Left forelimb (tissue), 1 donor: ENCODE measurements around the gene ELOVL6.
"Not testable (repeated sequence)": the region's sequence is repeated elsewhere in the genome, so short reads cannot be mapped to it uniquely, and the experiment has no call there.

Experiments used
- DNase-seq: peaks from one replicate; pipeline ENCODE4 v3.0.0-alpha.2; 2018; ENCODE audit warnings: low spot score

The ELOVL6 gene

DNA sequence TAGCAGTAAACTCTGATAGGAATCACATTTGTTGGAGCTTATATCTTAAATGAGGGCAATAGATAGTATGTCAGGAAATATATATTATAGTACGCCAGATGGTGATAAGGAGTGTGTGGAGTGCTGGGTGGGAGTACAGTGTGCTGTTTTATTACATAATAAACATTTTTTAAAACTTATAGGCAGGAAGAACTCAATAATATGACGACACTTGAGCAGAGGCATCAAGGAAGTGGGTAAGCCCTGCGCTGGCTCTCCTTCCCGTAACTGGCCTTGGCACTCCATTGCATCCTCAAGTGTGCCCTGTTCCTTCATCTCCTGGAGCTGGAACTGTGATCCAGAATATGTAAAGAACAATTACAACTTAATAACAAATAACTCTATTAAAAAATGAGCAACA is 123.8 kb downstream of the ELOVL6 start:
- no peak for DNase-seq

DNA sequence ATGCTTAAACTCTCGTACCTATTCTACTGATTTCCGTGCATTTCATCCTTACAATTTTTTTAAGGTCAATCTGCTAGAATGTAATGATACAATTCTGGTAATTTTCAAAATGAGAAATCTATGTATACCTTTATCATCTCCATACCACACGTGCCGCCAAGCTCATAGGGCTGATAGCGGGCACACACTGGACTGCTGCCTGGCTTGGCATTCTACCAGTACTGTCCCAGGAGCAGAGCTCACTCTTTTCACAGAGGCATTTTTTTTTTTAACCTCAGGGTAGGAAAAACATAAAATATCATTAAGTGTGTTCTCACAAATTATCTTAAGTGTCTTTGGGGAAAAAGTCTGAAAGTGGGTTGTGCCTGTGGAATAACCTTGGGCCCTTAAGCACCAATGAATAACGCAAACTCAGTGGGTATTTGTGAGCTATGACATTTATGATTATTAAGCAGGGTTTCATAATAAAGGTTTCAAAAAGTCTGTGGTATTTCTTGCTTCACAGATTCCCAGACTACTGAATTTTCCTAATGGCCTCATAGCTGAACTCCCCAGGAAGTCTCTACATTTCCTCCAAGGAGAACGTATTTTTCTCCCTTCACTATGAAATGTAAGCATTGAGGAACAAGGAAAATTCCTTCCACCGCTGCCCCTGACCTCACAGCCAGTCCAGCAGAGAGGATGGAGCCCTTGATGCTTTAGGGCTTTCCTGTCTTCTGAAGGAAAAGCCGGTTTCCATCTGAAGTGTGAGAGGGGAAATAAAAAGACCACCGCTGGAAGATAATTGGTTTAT is 125.2 kb downstream of the ELOVL6 start:
- DNase-seq, result no peak

- DNase-seq, result no peak
Measured at GRCh38 chr4:110071466-110071865, 126.9 kb downstream of the ELOVL6 start.

- no peak for DNase-seq
Measured at GRCh38 chr4:110068248-110068647, 130.2 kb downstream of the ELOVL6 start.

DNA sequence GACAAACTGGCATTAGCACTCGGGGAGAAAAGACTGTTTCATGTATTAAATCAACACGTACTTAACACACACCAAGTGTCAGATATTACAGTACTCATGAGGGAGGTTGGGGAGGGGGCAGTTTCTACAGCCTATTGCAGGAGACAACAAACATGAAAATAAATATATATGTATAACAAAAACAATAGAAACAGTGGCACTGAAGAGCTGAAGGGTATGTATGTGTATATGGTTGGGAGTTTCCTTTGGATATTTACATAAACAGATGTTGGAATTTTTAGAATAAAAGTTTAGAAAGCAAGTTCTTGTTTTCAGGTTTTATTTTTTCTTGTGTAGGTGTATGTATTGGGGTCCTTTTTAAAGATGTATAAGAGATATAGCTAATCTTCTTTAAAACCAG is 133.5 kb downstream of the ELOVL6 start:
- no peak for DNase-seq

DNA sequence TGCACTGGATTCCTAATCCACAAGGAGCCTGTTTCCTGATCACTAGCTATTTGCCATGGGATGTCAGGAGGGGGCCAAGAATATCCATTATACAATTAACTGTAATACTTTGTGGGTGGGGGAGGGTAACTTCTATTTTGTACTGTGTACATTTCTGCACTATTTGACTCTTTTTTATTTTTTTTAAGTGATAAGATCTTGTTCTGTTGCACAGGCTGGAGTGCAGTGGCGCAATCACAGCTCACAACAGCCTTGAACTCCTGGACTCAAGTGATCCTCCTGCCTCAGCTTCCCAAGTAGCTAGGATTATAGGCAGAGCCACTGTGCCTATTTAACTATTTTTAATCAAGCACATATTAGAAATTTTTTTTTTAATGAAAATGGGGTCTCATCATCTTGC is 134.1 kb downstream of the ELOVL6 start:
- no peak for DNase-seq

DNA sequence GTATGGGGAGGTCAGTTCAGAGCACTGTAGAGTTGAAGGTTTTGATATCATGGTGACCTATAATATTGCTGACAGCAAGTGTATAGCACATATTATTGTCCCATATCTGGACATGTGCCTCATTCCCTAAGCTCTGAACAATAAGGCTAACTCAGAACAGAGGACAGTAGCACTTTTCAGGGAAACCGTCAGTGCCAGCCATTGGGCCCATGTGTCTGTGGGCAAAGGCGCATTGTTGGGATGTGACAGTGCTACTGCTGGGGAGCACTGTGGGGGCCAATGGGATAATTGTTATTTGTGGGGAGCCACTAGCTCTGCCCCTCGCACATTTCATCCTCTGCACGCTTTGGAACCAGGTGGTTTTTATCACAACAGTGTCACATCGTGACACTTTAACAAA is 136.2 kb downstream of the ELOVL6 start:
- no peak for DNase-seq

DNA sequence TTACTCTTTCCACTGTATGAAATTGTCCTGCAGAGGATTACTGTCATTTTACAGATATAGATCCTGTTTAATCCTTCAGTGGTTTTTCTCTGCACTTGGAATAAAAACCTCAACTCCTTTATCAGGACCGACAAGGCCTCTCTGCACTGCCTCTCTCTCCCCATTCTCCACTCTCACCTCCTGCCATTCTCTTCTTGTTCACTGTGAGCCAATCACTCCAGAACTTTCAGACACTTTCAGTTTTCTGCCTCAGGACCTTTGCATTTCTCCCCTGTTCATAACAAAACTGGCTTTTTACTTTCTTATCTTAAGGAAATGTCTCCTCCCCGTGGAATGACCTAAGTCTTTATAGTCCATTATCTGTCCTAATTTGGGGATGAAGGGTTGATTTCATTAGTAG is 137.3 kb downstream of the ELOVL6 start:
- no peak for DNase-seq

- DNase-seq, result no peak
Measured at GRCh38 chr4:110059556-110060191, 138.7 kb downstream of the ELOVL6 start.

- DNase-seq, result no peak
Measured at GRCh38 chr4:110058677-110059076, 139.7 kb downstream of the ELOVL6 start.

- DNase-seq, result no peak
Measured at GRCh38 chr4:110055158-110055768, 143.2 kb downstream of the ELOVL6 start.

DNA sequence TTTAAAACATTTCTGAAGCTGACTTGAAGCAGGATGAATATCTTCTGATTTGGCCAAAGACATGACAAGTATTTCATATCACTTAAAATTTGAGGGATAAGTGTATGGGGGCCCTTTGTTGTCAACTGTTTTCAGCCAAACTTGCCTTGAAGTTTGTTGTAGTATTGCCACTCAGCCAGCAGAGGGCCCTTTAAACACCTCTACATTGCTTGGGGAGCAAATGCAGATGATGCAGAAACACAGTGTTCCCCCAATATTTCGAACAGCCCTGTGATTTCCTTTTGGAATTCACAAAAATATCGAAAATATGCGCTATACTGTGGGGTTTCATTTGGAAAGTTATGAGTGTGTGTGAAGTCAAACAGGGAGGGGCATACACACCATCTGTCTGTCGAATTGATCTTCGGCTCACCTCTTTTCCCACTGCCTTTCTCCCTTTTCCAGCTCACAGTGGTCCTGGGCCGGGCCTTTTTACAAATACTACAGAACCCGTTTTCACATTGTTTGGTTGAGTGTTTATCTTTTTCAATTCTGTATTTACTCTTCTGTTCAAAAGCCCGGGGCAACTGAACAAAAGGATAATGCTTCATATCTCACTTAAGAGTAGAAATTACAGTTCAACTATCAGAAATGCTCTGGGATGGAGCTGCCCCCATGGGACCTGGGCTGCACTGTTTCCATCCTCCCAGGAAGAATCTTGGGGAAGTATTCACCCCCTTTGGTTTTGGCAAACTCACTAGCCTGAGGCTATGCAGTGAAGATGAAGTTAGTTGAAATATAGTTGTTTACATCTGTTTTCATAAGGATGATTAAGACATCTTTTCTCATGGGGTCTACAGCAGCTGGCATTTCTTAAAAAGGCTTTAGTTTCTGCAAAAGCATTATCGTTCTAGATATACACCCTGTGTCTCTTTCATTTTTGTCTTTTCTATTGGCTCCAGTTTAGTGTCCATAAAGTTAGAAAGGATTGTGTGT is 148.2 kb downstream of the ELOVL6 start:
- DNase-seq, result no peak

GRCh38 chr4:110046588-110047049 is 151.8 kb downstream of the ELOVL6 start:
- no peak for DNase-seq

DNA sequence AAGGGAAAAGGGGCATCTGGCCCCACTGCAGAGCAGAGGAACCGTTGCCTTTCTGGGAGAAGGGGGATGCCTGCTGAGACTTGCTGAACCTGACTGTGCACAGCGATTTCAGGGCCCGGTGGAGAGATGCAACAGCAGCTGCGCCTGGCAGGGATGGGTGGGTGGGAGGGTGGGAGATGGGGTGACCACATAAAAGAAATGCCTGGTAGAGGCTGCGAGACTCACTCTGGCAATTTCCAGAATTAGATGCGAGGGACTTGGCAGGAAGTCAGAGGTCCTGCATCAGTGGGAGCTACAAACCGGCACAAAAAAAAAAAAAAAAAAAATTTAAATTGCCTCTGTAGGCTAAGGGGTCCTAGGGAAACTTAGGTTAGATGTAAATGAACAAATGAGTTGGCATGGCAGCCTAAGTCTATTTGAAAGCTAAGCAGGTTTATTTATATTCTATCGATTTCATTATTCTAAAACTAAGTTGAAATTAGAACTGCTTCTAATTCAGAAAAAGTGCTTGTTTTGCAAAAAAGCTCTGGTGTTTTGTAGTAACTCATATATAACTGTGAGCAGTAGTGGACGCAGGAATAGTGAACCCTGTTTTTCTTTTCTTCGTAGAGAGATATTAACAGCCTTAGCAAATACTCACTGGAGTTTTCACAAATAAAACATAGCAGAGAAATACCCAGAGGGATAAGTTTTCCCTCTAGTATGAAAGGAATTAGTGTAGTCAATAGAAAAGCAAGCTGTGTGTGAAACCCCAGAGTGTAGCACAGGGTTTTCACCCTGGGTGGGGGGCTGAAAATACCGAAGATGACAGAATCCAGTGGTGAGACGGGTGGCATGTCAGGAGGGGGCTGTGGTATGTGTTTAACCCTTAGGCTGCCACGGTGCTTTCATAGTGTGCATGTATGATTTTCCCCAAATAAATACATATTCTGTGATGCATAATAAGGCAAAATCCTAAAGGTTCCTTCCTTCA is 155.6 kb downstream of the ELOVL6 start:
- no peak for DNase-seq

GRCh38 chr4:110041735-110042134 is 156.7 kb downstream of the ELOVL6 start:
- DNase-seq, result no peak

DNA sequence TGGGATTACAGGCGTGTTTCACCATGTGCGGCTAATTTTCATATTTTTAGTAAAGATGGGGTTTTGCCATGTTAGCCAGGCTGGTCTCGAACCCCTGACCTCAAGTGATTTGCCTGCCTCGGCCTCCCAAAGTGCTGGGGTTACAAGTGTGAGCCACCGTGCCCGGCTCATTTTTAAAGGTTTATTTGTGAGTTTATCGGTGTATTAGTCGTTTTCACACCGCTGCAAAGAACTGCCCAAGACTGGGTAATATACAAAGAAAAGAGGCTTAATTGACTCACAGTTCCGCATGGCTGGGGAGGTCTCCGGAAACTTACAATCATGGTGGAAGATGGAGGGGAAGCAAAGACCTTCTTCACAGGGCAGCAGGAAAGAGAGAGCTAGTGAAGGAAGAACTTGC is 159.3 kb downstream of the ELOVL6 start:
- DNase-seq, result not testable (repeated sequence)

DNA sequence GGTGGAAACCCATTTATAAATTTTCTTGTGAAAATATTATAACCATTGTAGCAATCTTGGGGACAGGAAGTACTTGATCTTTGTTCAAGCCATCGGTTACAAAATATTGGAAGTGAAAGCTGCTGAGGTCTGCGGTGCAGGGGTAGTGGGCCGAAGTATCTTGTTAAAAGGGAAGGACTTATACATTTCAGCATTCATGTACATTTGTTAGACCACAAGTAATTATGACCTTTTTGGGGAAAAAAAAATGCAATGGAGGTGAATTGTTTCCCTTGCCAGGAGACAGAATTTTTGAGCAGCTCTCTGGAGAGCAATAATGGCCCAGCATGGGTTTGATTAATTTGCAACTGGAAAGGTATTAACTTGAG is 164.4 kb downstream of the ELOVL6 start:
- no peak for DNase-seq

DNA sequence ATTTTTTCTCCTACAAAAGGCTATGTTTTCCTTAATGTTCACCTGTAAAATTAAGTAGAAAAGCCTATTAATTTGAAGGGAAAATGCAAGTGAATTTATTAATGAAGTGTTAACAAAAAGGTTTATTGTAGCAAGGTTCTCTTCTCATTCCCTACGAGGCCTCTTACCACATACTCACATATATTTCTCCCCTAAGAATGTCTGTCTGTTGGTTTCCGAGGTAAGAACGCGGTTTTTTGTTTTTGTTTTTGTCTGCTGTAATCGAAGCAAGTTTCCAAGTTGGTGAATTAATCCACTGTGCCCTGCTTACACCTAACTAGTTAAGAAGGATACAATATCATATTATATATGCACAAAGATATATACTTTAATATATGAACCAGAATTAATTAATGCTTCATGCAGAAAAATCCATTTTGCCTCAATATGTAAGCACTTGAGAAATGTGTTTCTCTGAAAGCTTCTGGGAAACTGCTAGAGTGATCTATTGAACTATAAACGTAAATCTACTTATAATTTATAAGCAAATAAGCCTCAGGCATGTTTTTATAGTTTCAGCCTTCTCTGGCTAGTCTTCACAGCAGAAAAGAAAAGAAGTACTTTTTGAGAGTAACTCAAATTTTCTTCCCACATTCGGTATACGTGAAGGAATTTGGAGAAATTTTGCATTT is 164.9 kb downstream of the ELOVL6 start:
- DNase-seq, result no peak

DNA sequence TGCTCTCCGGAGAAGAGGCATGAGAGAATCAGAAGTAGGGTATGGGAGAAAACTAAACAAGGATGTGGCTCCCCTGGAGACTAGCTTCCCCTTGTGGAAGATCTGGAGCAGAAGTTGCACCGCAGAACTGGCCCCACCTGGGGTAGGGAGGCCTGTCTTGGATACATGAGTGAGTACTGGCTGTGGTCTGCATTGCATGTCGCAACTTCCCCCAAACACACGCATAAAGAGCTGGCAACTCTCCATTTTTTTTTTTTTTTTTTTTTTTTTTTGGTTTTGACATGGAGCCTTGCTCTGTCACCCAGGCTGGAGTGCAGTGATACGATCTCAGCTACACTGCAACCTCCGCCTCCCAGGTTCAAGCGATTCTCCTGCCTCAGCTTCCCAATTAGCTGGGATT is 165.8 kb downstream of the ELOVL6 start:
- DNase-seq, result no peak

DNA sequence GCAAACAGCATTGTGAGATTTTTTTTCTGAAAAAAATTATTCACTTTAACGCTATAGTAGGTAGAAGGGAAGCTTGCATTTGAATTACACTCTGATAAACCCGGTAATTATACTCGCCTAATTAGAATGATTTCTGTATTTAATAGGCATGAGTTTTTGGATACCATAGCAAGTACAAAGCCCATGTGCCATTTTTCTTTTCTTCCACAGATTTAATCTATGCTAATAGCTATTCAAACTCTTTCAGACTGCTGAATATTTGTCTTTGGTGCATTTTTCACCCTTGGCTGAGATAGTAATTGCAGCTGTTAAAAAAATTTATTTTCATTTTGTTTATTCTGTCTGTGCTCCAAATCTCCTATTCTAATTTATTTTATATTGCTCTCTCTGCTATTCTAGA is 172.7 kb downstream of the ELOVL6 start:
- no peak for DNase-seq
